Liver (tissue), 3 donors: ENCODE measurements around the gene CDH4.

Source experiments
- FOXA1 ChIP-seq: IDR thresholded peaks from 2 replicates; pipeline ENCODE4 v1.6.1; 2016; ENCODE audit warnings: antibody characterized with exemption
- GABPA ChIP-seq, 2 donors: IDR thresholded peaks in 1 of 2; conservative IDR thresholded peaks in 1 of 2; 2 replicates each; pipeline ENCODE4 v1.6.1; 2016; ENCODE audit warnings: antibody characterized with exemption in 2 of 2, mild to moderate bottlenecking in 1 of 2, moderate library complexity in 1 of 2
- MAX ChIP-seq: IDR thresholded peaks from 2 replicates; pipeline ENCODE4 v1.6.1; 2016; ENCODE audit warnings: antibody characterized with exemption
- SP1 ChIP-seq: IDR thresholded peaks from 2 replicates; pipeline ENCODE4 v1.6.1; 2018; ENCODE audit warnings: antibody characterized with exemption, mild to moderate bottlenecking
- TF ChIP-seq, protein P1 (sequence below): fragments of 150-350 bp; IDR thresholded peaks from 2 replicates; pipeline ENCODE4 v1.5.1; 2017; ENCODE audit warnings: improper control_type of control experiment, low read depth, low read length; ENCODE audit not compliant: missing input control
- TF ChIP-seq, protein P2 (sequence below): IDR thresholded peaks from 2 replicates; pipeline ENCODE4 v1.6.1; 2016; ENCODE audit warnings: antibody characterized with exemption
- donor health status: healthy.
- donor health status: healthy.

GRCh38 chr20:61593516-61593915 lies 341.5 kb downstream of the CDH4 start:
- TF ChIP-seq, protein P1, sequence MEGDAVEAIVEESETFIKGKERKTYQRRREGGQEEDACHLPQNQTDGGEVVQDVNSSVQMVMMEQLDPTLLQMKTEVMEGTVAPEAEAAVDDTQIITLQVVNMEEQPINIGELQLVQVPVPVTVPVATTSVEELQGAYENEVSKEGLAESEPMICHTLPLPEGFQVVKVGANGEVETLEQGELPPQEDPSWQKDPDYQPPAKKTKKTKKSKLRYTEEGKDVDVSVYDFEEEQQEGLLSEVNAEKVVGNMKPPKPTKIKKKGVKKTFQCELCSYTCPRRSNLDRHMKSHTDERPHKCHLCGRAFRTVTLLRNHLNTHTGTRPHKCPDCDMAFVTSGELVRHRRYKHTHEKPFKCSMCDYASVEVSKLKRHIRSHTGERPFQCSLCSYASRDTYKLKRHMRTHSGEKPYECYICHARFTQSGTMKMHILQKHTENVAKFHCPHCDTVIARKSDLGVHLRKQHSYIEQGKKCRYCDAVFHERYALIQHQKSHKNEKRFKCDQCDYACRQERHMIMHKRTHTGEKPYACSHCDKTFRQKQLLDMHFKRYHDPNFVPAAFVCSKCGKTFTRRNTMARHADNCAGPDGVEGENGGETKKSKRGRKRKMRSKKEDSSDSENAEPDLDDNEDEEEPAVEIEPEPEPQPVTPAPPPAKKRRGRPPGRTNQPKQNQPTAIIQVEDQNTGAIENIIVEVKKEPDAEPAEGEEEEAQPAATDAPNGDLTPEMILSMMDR: no peak
- TF ChIP-seq MAX (no peak), GABPA (IDR thresholded peaks at IDR 0.05 in 1 of 2, conservative IDR thresholded peaks at IDR 0.05 in 1 of 2) (no peak), FOXA1 (no peak), SP1 (no peak)
- TF ChIP-seq, protein P2, sequence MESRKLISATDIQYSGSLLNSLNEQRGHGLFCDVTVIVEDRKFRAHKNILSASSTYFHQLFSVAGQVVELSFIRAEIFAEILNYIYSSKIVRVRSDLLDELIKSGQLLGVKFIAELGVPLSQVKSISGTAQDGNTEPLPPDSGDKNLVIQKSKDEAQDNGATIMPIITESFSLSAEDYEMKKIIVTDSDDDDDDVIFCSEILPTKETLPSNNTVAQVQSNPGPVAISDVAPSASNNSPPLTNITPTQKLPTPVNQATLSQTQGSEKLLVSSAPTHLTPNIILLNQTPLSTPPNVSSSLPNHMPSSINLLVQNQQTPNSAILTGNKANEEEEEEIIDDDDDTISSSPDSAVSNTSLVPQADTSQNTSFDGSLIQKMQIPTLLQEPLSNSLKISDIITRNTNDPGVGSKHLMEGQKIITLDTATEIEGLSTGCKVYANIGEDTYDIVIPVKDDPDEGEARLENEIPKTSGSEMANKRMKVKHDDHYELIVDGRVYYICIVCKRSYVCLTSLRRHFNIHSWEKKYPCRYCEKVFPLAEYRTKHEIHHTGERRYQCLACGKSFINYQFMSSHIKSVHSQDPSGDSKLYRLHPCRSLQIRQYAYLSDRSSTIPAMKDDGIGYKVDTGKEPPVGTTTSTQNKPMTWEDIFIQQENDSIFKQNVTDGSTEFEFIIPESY: no peak
